Activated B cell treated with CpG ODN at 0.5 μM for 24 hours (primary cell): ENCODE results near the gene CNIH2. TPM values are rescaled to one million over a fixed set of nuclear protein-coding genes. Genes with fewer than 3 reads are reported as not detected.

Experiments used
- ATAC-seq: fragments of 200-7000 bp; cut with Tn5 transposase; one replicate; pipeline ENCODE4 v1.10.0; 2021; ENCODE audit warnings: low read depth, mild to moderate bottlenecking, moderate library complexity
- CTCF ChIA-PET: fragments of 350-600 bp; sonication (Branson Sonifier 250); formaldehyde crosslinking; loops from one replicate; lab custom pipeline; 2021; ENCODE audit warnings: antibody characterized with exemption; lab: Charles Lee
- POLR2A ChIA-PET: fragments of 350-600 bp; sonication (Branson Sonifier 250); formaldehyde crosslinking; loops from one replicate; lab custom pipeline; 2021; ENCODE audit warnings: antibody characterized with exemption; lab: Charles Lee
- DNase-seq: peaks from one replicate; pipeline ENCODE4 v3.0.0; 2022
- H3K27ac Mint-ChIP-seq: one replicate; pipeline ENCODE4 v1.8.0; 2020; ENCODE audit warnings: mixed read lengths
- H3K27me3 Mint-ChIP-seq: one replicate; pipeline ENCODE4 v1.8.0; 2021; ENCODE audit warnings: mixed read lengths
- H3K36me3 Mint-ChIP-seq: one replicate; pipeline ENCODE4 v1.8.0; 2021; ENCODE audit warnings: low read depth, mixed read lengths
- H3K4me1 Mint-ChIP-seq: one replicate; pipeline ENCODE4 v1.8.0; 2021; ENCODE audit warnings: mixed read lengths
- H3K4me3 Mint-ChIP-seq: one replicate; pipeline ENCODE4 v1.8.0; 2020; ENCODE audit warnings: mild to moderate bottlenecking, mixed read lengths
- H3K9me3 Mint-ChIP-seq: one replicate; pipeline ENCODE4 v1.8.0; 2020; ENCODE audit warnings: mixed read lengths
- intact Hi-C: fragments of 100-400 bp; cut with micrococcal nuclease; formaldehyde crosslinking; loops from one replicate; pipeline ENCODE4 v1.15.1; 2024
- total RNA-seq: library from RNA; stranded (reverse); gene quantifications from 2 replicates; pipeline ENCODE4 v1.2.3, GENCODE V29; 2022
- TF ChIP-seq, protein P1 (sequence below): fragments of 200-600 bp; IDR thresholded peaks from one replicate; pipeline ENCODE4 v1.8.0; 2022; ENCODE audit warnings: antibody characterized with exemption, mild to moderate bottlenecking

The CNIH2 gene
- total RNA-seq, 1 donor from 2014 or later, result 0.93 TPM

DNA sequence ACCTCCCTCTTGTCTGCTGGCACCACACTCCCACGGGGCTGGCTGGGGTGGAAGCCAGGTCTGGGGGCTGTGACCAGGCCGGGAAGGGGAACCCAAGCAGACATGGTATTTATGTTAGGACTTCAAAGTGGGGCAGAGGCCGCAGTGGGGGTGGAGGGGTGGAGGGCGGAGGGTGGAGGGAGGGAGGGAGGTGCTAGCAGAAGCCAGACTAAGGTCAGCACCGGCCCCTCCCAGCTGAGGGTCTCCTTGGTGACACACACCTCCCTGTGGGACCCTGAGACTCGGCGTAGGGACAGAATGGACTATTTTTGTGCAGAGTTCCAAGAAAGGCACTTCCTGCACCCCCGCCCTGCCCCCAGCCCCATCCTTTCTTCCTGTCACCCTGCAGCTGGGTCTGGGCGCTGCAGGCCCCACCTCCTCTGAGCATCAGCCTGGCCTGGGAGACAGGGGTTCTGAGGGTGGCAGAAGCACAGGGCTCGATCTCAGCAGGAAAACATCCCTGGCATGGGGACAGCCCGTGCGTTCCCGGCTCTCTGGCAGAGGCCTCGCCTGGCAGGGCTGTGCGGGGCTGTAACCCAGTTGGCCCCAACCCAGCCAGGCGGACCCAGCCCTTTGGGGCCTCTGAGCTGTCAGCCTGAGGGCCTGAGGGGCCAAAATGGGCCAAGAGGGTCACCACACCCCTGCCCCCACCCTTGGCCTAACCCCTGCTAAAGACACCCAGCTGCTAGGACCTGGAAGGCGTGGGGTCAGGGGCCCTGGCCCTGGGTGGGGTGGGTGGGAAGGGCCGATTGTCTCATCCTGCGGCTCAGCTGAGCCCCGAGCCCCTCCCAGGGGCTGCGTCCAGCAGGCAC lies 48.5 kb downstream of the CNIH2 start:
- Mint-ChIP-seq H3K27ac (no peak overlapping the region), H3K36me3 (no peaks in the 10 kb centered on the region), H3K4me1 (peaks cover 22% of the 10 kb centered on the region), H3K9me3 (no peaks in the 10 kb centered on the region), H3K4me3 (no peak overlapping the region), H3K27me3 (no peaks in the 10 kb centered on the region)
- TF ChIP-seq, protein P1, sequence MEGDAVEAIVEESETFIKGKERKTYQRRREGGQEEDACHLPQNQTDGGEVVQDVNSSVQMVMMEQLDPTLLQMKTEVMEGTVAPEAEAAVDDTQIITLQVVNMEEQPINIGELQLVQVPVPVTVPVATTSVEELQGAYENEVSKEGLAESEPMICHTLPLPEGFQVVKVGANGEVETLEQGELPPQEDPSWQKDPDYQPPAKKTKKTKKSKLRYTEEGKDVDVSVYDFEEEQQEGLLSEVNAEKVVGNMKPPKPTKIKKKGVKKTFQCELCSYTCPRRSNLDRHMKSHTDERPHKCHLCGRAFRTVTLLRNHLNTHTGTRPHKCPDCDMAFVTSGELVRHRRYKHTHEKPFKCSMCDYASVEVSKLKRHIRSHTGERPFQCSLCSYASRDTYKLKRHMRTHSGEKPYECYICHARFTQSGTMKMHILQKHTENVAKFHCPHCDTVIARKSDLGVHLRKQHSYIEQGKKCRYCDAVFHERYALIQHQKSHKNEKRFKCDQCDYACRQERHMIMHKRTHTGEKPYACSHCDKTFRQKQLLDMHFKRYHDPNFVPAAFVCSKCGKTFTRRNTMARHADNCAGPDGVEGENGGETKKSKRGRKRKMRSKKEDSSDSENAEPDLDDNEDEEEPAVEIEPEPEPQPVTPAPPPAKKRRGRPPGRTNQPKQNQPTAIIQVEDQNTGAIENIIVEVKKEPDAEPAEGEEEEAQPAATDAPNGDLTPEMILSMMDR, result no peak
- intact Hi-C loops, result no loop called here
- ATAC-seq, result no peak
- ChIA-PET POLR2A (interaction anchor here (1.3 to 1.4 kb wide), 2 partner anchors 8 to 14 kb away, joined by 6 to 10 read pairs; no protein-coding TSS in a partner anchor), CTCF (interaction anchor here (2.7 kb wide), 1 partner anchor 15 kb away, joined by 12 read pairs; no protein-coding TSS in a partner anchor)
- no peak for DNase-seq

DNA sequence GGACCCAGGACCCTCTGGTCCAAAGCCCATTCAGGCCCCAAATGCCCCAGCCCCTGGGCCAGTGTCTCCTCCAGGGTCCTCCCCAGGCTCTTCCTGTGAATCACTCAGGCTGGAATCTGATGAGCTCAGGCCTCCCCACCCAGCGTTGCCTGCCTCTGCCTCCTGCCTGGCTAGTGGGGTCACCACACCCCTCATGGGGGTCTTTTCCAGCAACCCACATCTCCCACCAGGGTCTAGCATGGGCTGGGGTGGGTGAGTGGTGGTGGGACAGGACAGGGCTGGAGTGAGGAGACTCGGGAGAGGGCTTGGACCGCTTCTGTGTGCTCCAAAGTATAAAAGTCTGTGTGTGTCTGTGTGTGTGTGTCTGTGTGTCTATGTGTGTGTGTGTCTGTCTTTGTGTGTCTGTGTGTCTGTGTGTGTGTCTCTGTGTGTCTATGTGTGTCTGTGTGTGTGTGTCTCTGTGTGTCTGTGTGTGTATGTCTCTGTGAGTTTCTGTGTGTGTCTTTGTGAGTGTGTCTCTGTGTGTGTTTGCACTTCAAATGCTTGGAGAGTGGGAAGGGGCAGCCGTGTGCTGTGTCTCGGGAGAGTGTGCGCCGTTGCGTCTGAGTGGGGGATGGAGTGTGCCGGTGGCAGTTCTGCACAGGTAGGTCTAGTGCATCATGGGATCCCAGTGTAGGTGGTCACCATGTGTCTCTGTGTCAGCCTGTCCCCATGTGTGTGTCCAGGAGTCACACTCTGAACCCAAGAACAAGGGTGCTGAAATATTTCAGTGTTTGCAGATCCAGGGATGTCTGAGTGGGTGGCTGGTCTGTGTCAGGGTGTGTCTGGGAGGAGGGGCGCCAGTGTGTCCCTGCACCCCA lies 49.4 kb downstream of the CNIH2 start:
- intact Hi-C loops, result loop anchor here (1.0 to 2.0 kb wide), 5 partner anchors 15 to 105 kb away; partner anchors contain the start of genes BRMS1 and YIF1A

DNA sequence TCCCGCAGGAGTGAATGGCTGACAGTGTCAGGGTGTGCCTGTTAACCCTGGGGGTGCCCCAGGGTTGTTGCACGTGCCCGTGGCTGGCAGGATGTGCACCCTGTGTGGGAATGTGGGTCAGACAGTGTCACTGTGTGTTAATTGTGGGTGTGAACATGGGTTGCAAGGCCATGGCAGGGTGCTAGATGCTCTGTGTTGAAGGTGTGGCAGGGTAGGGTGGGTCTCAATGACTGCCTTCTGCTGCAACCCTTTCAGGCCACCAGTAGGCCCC lies 50.0 kb downstream of the CNIH2 start:
- H3K36me3 Mint-ChIP-seq, result no peaks in the 10 kb centered on the region
- no peak overlapping the region for H3K4me3 Mint-ChIP-seq
- DNase-seq (no peak), ATAC-seq (no peak)
- no peaks in the 10 kb centered on the region for H3K9me3 Mint-ChIP-seq
- TF ChIP-seq, protein P1, result no peak
- H3K27me3 Mint-ChIP-seq, result no peaks in the 10 kb centered on the region
- CTCF ChIA-PET, result no interaction called here
- POLR2A ChIA-PET, result no interaction called here
- H3K4me1 Mint-ChIP-seq, result peaks cover 22% of the 10 kb centered on the region
- H3K27ac Mint-ChIP-seq, result no peak overlapping the region
- intact Hi-C loops, result loop anchor here (1.0 to 2.0 kb wide), 5 partner anchors 16 to 106 kb away; partner anchors contain the start of genes BRMS1 and YIF1A

More for the DNA sequence above, 49.4 kb downstream of the CNIH2 start:
- Mint-ChIP-seq H3K4me3 (no peak overlapping the region), H3K27ac (no peak overlapping the region), H3K36me3 (no peaks in the 10 kb centered on the region), H3K4me1 (peaks cover 22% of the 10 kb centered on the region), H3K27me3 (no peaks in the 10 kb centered on the region), H3K9me3 (no peaks in the 10 kb centered on the region)
- ChIA-PET POLR2A (interaction anchor here (1.3 to 1.4 kb wide), 2 partner anchors 9 to 15 kb away, joined by 6 to 10 read pairs; no protein-coding TSS in a partner anchor), CTCF (interaction anchor here (2.7 kb wide), 1 partner anchor 16 kb away, joined by 12 read pairs; no protein-coding TSS in a partner anchor)
- ATAC-seq (no peak), DNase-seq (no peak)
- TF ChIP-seq, protein P1, result no peak

DNA sequence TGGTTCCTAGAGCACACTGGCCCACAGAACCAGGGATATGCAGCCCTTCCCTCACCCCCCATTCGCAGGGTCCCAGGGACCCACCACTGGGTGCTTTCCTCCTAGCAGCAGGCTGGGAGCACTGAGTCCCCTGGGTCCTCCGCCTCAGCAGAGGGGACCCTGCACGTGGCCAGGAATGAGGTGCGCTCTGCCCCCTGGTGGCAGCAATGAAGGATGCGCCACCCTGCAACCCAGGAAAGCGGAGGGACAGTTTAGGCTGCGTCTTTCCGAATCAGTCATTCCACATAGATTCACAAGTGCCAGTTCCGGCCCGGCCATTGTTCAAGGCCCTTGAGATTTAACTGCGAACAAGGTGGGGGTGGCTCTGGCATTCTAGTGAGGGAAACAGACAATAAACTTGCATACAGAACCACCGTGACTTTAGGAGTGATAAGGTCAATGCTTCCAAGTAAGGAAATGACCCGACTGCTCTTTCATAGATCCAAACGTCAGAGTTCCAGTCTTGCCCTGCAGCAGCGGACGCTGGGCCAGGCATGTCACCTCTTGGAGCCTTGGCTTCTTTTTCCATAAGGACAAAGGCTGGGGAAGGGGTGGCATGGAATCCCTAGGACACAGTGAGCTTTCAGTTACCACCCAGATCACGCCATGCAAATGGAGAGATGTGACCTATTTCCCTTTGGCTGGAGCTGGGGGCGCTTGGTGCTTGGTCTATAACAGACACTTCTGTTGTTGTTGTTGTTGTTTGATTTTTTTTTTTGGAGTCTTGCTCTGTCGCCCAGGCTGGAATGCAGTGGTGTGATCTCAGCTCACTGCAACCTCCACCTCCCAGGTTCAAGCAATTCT lies 50.5 kb downstream of the CNIH2 start:
- Mint-ChIP-seq H3K36me3 (no peaks in the 10 kb centered on the region), H3K27ac (no peak overlapping the region), H3K4me1 (peaks cover 22% of the 10 kb centered on the region), H3K4me3 (peak overlapping the region; percentile 46), H3K27me3 (no peaks in the 10 kb centered on the region), H3K9me3 (no peaks in the 10 kb centered on the region)
- intact Hi-C loops, result loop anchor here (1.0 to 2.0 kb wide), 5 partner anchors 16 to 106 kb away; partner anchors contain the start of genes BRMS1 and YIF1A
- ChIA-PET CTCF (interaction anchor here (0.7 to 6.2 kb wide), 2 partner anchors 17 to 1103 kb away, joined by 3 to 67 read pairs; no protein-coding TSS in a partner anchor), POLR2A (interaction anchor here (1.0 to 1.2 kb wide), 3 partner anchors 16 to 72 kb away, joined by 4 to 6 read pairs (median 6); no protein-coding TSS in a partner anchor)
- peak; percentile 99 for ATAC-seq
- TF ChIP-seq, protein P1, result peak; percentile 63
- DNase-seq, result peak; percentile 79
